GM18861 (cell line): ENCODE data around the gene PREP.

Experiments
- ATAC-seq: cut with Tn5 transposase; IDR thresholded peaks from one replicate; pipeline ENCODE4 v1.9.1; 2021; ENCODE audit not compliant: unreplicated experiment

PREP gene

DNA sequence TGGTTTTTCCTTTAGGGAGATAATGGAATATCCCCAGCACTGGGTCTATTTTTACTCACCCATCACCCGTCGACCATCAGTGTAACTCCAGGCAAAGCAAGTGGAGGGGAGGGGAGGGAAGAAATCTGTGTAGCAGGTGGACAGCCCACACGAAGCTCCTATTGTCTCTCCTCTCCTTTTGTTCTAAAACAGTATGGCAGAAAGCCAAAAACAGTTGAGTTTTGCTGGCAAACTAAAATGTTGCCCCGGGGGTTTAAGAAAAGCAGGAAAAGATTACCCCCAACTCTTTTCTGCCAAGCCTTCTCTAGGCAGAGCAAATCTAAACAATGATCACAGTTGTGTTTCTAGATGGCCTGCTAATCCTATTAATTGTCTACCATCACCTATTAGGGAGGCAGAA, 89.7 kb downstream of the PREP start:
- ATAC-seq = no peak

GRCh38 chr6:105310947-105311346, 91.9 kb downstream of the PREP start:
- ATAC-seq = no peak

GRCh38 chr6:105310371-105310770, 92.5 kb downstream of the PREP start:
- no peak for ATAC-seq

DNA sequence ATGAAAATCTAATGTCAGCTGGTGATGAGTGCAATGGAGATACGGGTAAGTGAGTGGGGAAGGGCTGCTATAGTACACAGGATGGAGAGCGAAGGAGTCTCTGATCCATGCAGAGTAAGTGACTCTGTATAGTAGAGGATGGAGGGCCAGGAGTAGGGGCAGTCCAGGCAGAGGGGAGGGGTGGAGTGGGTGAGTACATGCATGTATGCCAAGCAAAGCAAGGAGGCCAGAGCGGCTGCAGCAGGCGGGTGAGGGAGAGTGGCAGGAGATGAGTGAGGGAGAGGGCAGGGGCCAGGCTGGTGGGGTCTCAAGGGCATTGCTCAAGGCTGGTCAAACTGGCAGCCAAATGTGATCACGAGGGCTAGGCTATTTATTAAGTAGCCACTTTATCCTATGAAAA, 94.0 kb downstream of the PREP start:
- ATAC-seq = no peak

GRCh38 chr6:105305521-105305920, 97.4 kb downstream of the PREP start:
- ATAC-seq = no peak

DNA sequence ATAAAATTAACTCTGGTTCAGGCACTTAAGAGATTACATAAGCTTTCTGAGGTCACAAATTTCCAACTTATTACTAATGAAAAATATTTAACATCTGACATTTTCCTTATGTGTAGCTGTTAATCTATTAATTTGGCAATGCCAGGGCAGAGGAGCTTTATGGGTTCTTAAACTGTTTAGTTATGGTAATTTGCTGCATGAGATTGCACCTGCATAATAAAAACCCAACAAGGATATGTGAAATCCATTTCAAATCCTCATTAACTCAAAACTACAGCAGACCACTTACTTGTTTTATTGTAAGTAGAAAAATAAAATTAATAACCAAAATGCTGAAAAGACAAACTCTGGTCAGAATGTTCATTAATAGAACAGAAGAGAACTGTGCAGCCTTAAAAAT, 98.1 kb downstream of the PREP start:
- ATAC-seq = no peak

GRCh38 chr6:105304366-105304765, 98.5 kb downstream of the PREP start:
- no peak for ATAC-seq

- no peak for ATAC-seq
These were observed 100.2 kb downstream of the PREP start for GRCh38 chr6:105302617-105303128.

GRCh38 chr6:105301756-105302616, 100.9 kb downstream of the PREP start:
- no peak for ATAC-seq

DNA sequence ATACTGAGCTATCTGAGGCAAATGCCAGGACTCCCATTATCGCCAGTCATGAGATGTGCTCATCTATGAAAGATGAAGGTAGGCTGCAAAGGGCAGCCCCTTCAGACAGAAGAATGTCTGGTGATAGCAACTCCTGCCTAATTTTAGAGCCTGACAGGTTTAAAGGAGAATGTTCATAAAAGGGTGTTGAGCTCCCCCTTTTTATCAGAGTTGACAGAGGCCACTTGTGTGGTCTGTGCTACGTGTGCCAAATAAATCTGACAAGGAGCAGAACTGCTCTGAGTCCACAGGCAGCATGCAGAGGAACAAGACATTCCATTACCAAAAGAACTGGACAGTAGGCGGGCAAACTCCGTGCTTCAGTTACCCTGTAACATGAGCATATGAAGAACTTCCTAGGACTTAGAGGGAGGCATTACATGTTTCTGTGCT, 101.8 kb downstream of the PREP start:
- no peak for ATAC-seq

- ATAC-seq = no peak
These were observed 102.8 kb downstream of the PREP start for GRCh38 chr6:105300090-105300489.

GRCh38 chr6:105294129-105294528, 108.8 kb downstream of the PREP start:
- ATAC-seq = no peak

DNA sequence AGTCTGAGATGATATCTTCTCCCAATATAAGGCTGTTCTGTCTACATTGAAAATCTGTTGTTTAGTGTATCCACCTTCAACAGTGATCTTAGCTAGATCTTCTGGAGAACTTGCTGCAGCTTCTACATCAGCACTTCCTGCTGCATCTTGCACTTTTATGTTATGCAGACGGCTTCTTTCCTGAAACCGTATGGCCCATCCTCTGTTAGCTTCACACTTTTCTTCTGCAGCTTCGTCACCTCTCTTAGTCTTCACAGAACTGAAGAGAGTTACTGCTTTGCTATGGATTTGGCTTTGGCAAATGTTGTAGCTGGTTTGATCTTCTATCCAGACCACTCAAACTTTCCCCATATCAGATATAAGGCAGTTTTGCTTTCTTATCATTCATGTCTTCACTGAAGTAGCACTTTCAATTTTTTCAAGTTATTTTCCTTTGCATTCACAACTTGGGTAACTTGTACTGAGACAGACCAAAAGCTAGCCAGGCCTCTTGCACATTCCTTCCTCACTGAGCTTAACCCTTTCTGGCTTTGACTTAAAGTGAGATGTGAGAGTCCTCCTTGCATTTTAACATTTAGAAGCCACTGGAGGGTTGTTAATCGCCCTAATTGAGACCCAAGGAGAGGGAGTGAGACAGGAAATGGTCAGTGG, 110.1 kb downstream of the PREP start:
- no peak for ATAC-seq

- ATAC-seq = no peak
These were observed 111.4 kb downstream of the PREP start for GRCh38 chr6:105291525-105291924.

DNA sequence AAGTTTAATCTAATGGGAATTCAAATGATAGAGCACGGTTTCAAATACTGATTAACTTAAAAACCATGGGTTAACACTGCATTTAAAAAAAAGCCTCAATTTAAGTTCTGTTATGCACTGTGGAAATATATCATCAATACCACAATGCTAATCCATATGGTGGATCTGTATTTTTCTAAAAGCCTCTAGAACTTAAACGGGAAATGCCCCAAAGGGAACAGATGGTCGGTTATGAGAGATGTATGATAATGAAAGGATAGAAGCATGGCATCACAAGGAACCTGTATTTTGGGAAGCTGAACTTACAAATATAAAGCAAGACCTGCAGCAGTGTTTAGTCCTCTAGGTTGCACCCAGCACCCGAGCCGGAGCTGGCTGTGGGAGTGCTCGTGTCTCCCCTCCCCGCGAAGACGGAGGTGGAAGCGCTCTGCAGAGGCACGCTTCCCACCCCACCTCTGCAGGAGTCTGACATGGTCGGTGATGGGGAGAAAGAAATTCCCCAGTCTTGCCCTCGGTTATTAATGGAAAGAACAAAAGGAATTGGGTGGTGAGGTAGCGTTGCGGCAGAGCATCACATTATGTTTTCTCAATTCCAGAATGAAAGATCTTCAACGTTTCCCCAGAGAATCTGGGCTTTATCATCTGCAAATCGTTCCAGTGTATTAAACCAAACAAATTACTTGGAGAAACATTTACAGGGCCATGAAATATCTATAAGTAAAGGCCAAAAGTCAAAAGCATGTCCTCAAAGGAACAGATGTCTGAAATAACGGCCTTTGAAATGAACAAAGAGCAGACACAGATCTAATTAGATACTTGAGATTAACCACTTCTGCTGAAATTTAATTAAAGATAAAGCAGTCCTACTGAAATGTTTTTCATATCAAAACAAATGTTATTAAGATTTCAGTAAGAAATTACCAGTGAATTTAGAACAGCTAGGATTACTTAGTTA, 120.0 kb downstream of the PREP start:
- no peak for ATAC-seq

DNA sequence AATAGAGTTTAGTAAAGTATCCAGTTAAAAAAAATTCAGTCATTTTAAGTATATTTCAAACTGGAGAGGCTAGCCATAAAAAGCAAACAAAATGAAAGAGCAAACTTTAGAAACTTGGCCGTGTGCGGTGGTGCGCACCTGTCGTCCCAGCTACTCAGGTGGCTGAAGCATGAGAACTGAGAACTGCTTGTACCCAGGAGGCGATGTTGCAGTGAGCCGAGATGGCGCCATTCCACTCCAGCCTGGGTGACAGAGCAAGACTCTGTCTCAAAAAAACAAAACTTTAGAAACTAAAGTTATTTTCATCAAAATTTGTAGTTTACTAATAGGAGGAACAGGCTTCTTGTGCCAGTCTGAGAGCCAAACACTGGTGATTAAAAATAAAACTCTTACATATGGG, 122.8 kb downstream of the PREP start:
- no peak for ATAC-seq

GRCh38 chr6:105279463-105279862, 123.4 kb downstream of the PREP start:
- ATAC-seq = no peak

GRCh38 chr6:105278813-105279212, 124.1 kb downstream of the PREP start:
- ATAC-seq = no peak

DNA sequence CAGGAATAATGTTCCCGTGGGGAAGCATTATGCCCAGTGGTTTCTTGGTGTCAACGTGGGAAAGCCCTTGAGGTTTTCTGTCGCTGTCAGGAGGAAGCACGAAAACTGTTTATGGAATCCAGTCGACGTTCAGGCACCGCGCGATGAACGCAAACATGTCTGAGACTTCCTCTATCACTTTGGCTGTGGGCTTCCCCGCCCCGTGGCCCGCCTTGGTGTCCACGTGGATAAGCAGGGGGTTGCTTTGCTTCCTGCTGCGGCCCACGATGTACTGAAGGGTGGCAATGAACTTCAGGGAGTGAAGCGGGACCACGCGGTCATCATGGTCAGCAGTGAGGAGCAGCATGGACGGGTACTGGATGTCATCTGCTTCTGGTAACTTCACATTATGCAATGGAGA, 124.8 kb downstream of the PREP start:
- no peak for ATAC-seq

DNA sequence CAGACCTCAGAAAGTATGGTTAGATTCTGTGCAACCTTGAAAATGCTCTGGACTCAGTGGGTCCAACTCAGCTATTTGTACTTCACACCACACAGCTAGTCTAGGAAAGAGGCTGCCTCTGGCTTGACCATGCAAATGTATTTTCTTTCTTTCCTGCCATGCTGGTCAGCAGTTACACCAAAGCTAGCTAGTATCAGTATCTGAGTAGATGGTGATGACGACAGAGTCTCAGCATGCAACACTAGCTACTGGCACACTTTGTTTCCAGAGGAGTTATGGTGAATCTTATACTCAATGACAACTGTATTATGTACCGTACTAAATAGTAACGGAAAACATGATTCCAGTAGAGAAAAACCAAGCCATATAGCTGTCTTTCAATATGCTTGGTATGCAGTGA, 126.5 kb downstream of the PREP start:
- no peak for ATAC-seq

DNA sequence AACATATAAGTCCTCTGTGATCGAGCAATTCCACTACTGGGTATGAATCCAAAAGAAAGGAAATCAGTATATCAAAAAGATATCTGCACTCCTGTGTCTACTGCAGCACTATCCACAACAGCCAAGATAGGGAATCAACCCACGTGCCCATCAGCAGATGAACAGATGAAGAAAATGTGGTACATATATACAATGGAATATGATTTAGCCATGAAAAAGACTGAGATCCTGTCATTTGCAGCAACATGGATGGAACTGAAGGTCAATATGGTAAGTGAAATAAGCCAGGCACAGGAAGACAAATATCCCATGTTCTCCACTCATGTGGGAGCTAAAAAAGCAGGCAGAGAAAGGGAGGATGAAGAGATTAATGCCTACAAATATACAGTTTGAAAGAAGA, 127.3 kb downstream of the PREP start:
- no peak for ATAC-seq
